ENCODE data around the gene EFCAB14.

GRCh38 chr1:46682064-46682463 lies 36.9 kb downstream of the EFCAB14 start:
- TF ChIP-seq, protein P1, sequence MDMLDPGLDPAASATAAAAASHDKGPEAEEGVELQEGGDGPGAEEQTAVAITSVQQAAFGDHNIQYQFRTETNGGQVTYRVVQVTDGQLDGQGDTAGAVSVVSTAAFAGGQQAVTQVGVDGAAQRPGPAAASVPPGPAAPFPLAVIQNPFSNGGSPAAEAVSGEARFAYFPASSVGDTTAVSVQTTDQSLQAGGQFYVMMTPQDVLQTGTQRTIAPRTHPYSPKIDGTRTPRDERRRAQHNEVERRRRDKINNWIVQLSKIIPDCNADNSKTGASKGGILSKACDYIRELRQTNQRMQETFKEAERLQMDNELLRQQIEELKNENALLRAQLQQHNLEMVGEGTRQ (IDR thresholded peaks at IDR 0.05; ENCODE audit: low read depth, low read length): no peak
- TF ChIP-seq CTCF (conservative IDR thresholded peaks at IDR 0.05; ENCODE audit: low read depth, low read length) (no peak), POLR2A (IDR thresholded peaks at IDR 0.05; ENCODE audit: low read depth, low read length) (no peak), CEBPB (IDR thresholded peaks at IDR 0.05; ENCODE audit: low read depth, low read length) (no peak), NFE2L2 (IDR thresholded peaks at IDR 0.05; ENCODE audit: low read depth, low read length) (no peak), MAFK (IDR thresholded peaks at IDR 0.05; ENCODE audit: low read depth, low read length) (no peak), RFX5 (IDR thresholded peaks at IDR 0.05; ENCODE audit: low read depth, low read length) (no peak), BHLHE40 (IDR thresholded peaks at IDR 0.05; ENCODE audit: low read depth, low read length) (no peak), RAD21 (IDR thresholded peaks at IDR 0.05; ENCODE audit: low read length) (no peak), SMC3 (IDR thresholded peaks at IDR 0.05; ENCODE audit: low read depth, low read length) (no peak), CHD1 (IDR thresholded peaks at IDR 0.05; ENCODE audit: low read depth, low read length) (no peak)
- TF ChIP-seq, protein P2, sequence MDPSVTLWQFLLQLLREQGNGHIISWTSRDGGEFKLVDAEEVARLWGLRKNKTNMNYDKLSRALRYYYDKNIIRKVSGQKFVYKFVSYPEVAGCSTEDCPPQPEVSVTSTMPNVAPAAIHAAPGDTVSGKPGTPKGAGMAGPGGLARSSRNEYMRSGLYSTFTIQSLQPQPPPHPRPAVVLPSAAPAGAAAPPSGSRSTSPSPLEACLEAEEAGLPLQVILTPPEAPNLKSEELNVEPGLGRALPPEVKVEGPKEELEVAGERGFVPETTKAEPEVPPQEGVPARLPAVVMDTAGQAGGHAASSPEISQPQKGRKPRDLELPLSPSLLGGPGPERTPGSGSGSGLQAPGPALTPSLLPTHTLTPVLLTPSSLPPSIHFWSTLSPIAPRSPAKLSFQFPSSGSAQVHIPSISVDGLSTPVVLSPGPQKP (IDR thresholded peaks at IDR 0.05; ENCODE audit: borderline replicate concordance, low read depth, low read length): no peak

Data from IMR-90 (cell line).